ENCODE measurements around the gene FBXL16.
A peak's percentile ranks its signal among the peaks of the same experiment; 100 is the strongest.

The FBXL16 gene

GRCh38 chr16:741986-742629, 36.5 kb upstream of the FBXL16 start:
- ChIA-PET POLR2A (no interaction called here), CTCF (interaction anchor here (1.4 to 3.2 kb wide), 3 partner anchors 15 to 44 kb away, joined by 5 to 16 read pairs (median 12); no protein-coding TSS in a partner anchor)
- H3K4me1 ChIP-seq (ENCODE audit: control insufficient read depth, insufficient read depth, low read length) = 0 out of 2 replicates have a peak, but pooled peaks cover 2% of the 10 kb centered on the region
- H3K27ac ChIP-seq (ENCODE audit: extremely low read depth, low read depth, low read length) = no peak overlapping the region
- H3K9me3 ChIP-seq (ENCODE audit: control insufficient read depth, insufficient read depth, low read depth, low read length) = no peaks in the 10 kb centered on the region
- no peak overlapping the region for H3K4me3 ChIP-seq (ENCODE audit: low read depth, low read length)
- peaks cover 3 to 14% of the 10 kb centered on the region in 2 experiments; a peak in 2 of 3 replicates for H3K36me3 ChIP-seq (ENCODE audit: control insufficient read depth in 2 of 2, insufficient read depth in 1 of 2, low read length in 2 of 2)
- no peak for TF ChIP-seq ZNF354C (tag by site-specific recombination; IDR thresholded peaks at IDR 0.05; ENCODE audit: borderline replicate concordance, low read depth)
- peak; percentile 50; the same call in 1 of the 2 replicates for TF ChIP-seq ZEB2 (tag by site-specific recombination; IDR thresholded peaks at IDR 0.05)
- TF ChIP-seq ZNF558 (tag by site-specific recombination; IDR thresholded peaks at IDR 0.05) = no peak

GRCh38 chr16:740764-741505, 35.3 kb upstream of the FBXL16 start, which contains the start of gene CIAO3:
Gene CIAO3 (minus strand): TSS chr16:740997. CDS start chr16:740985, 12 bp downstream.
- ChIA-PET CTCF (interaction anchor here (0.5 to 3.2 kb wide), 13 partner anchors 8 to 390 kb away, joined by 3 to 16 read pairs (median 4); partner anchors contain the start of genes ANTKMT, CCDC78 and HAGHL), POLR2A (interaction anchor here (0.7 to 1.7 kb wide), 9 partner anchors 9 to 48 kb away, joined by 3 to 11 read pairs (median 4); partner anchors contain the start of genes ANTKMT and CHTF18)
- peak within 1 kb of the TSS; percentile 80 for H3K4me3 ChIP-seq (ENCODE audit: low read depth, low read length)
- H3K9me3 ChIP-seq (ENCODE audit: control insufficient read depth, insufficient read depth, low read depth, low read length) = no peaks in the 10 kb centered on the region
- 0 out of 2 replicates have a peak, but pooled peaks cover 2% of the 10 kb centered on the region for H3K4me1 ChIP-seq (ENCODE audit: control insufficient read depth, insufficient read depth, low read length)
- peaks cover 3 to 25% of the 10 kb centered on the region in 2 experiments; a peak in 2 of 3 replicates for H3K36me3 ChIP-seq (ENCODE audit: control insufficient read depth in 2 of 2, insufficient read depth in 1 of 2, low read length in 2 of 2)
- peak within 1 kb of the TSS; percentile 67; the same call in 1 of the 2 replicates for H3K27ac ChIP-seq (ENCODE audit: extremely low read depth, low read depth, low read length)
- TF ChIP-seq EGR2 (tag by site-specific recombination; IDR thresholded peaks at IDR 0.05; ENCODE audit: low read depth) = peak; percentile 42; the same call in 1 of the 2 replicates
- TF ChIP-seq ZNF2 (tag by site-specific recombination; IDR thresholded peaks at IDR 0.05) = 0 out of 2 replicates have a peak, but pooled peaks have one; percentile 27
- peak; percentile 92 for TF ChIP-seq KLF9 (tag by site-specific recombination; IDR thresholded peaks at IDR 0.05; ENCODE audit: low read depth)
- TF ChIP-seq ZNF596 (tag by site-specific recombination; IDR thresholded peaks at IDR 0.05) = no peak
- no peak for TF ChIP-seq ZNF426 (tag by site-specific recombination; IDR thresholded peaks at IDR 0.05)
- no peak for TF ChIP-seq ZNF133 (tag by site-specific recombination; IDR thresholded peaks at IDR 0.05)
- TF ChIP-seq ZNF146 (tag by site-specific recombination; IDR thresholded peaks at IDR 0.05) = peak; percentile 59
- no peak for TF ChIP-seq ZNF704 (tag by site-specific recombination; IDR thresholded peaks at IDR 0.05)
- no peak for TF ChIP-seq ZNF157 (tag by site-specific recombination; IDR thresholded peaks at IDR 0.05)
- TF ChIP-seq KLF16 (tag by site-specific recombination; IDR thresholded peaks at IDR 0.05) = peak; percentile 88
- TF ChIP-seq ZNF148 (tag by site-specific recombination; IDR thresholded peaks at IDR 0.05; ENCODE audit: borderline replicate concordance) = no peak
- peak; percentile 67; the same call in 1 of the 2 replicates for TF ChIP-seq GLIS2 (tag by site-specific recombination; IDR thresholded peaks at IDR 0.05)
- peak; percentile 33; the same call in 1 of the 2 replicates for TF ChIP-seq ZNF398 (tag by site-specific recombination; IDR thresholded peaks at IDR 0.05)
- peak; percentile 73; the same call in 1 of the 2 replicates for TF ChIP-seq ZNF610 (tag by site-specific recombination; IDR thresholded peaks at IDR 0.05; ENCODE audit: borderline replicate concordance)
- TF ChIP-seq ZFP37 (tag by site-specific recombination; IDR thresholded peaks at IDR 0.05) = 0 out of 2 replicates have a peak, but pooled peaks have one; percentile 48
- no peak for TF ChIP-seq ZNF768 (tag by site-specific recombination; IDR thresholded peaks at IDR 0.05)
- TF ChIP-seq HOXA7 (CRISPR knock-in tag; IDR thresholded peaks at IDR 0.05; ENCODE audit: borderline replicate concordance) = no peak
- peak; percentile 73 for TF ChIP-seq ZNF10 (tag by site-specific recombination; IDR thresholded peaks at IDR 0.05)
- no peak for TF ChIP-seq TSHZ1 (tag by site-specific recombination; IDR thresholded peaks at IDR 0.05; ENCODE audit: borderline replicate concordance)
- no peak for TF ChIP-seq ZNF155 (tag by site-specific recombination; IDR thresholded peaks at IDR 0.05)
- TF ChIP-seq ZNF558 (tag by site-specific recombination; IDR thresholded peaks at IDR 0.05) = no peak

Measured in HEK293 (cell line).